GM23338 (cell line): ENCODE measurements around the gene ZNHIT1.

ENCODE experiments used
- EZH2 ChIP-seq: fragments of 200-600 bp; sonication (generic); IDR thresholded peaks from one replicate; pipeline ENCODE4 v1.8.0; 2017; ENCODE audit warnings: antibody characterized with exemption, mild to moderate bottlenecking, low read depth; ENCODE audit not compliant: unreplicated experiment
- EZH2phosphoT487 ChIP-seq: fragments of 200-600 bp; sonication (generic); IDR thresholded peaks from one replicate; pipeline ENCODE4 v1.8.1; 2018; ENCODE audit warnings: antibody characterized with exemption; ENCODE audit not compliant: unreplicated experiment

- TF ChIP-seq EZH2 (no peak), EZH2phosphoT487 (no peak)
Measured at GRCh38 chr7:101223528-101223927, 5.6 kb downstream of the ZNHIT1 start.
